WTC11 (cell line): Measurements from ENCODE around the gene NLRP7. TPM values are rescaled to one million over a fixed set of nuclear protein-coding genes. Genes with fewer than 3 reads are reported as not detected.
"Not testable (repeated sequence)": the region's sequence is repeated elsewhere in the genome, so short reads cannot be mapped to it uniquely, and the experiment has no call there.

Experiments used
- ATAC-seq: fragments of 200-7000 bp; cut with Tn5 transposase; 2 replicates; pipeline ENCODE4 v1.10.0; 2021; ENCODE audit warnings: mild to moderate bottlenecking, moderate library complexity
- CTCF ChIA-PET: fragments of 300-600 bp; sonication (Branson Sonifier 250); formaldehyde crosslinking; loops from one replicate; lab custom pipeline; 2021; ENCODE audit warnings: antibody characterized with exemption; lab: Charles Lee
- POLR2A ChIA-PET: fragments of 350-600 bp; sonication (Branson Sonifier 250); formaldehyde crosslinking; loops from one replicate; lab custom pipeline; 2021; ENCODE audit warnings: antibody characterized with exemption; lab: Charles Lee
- DNase-seq: peaks from one replicate; pipeline ENCODE4 v3.0.0; 2021; ENCODE audit warnings: low spot score
- H3K27ac Mint-ChIP-seq: 2 replicates; pipeline ENCODE4 v1.8.0; 2021; ENCODE audit warnings: mixed read lengths
- H3K27me3 Mint-ChIP-seq: 2 replicates; pipeline ENCODE4 v1.8.0; 2021; ENCODE audit warnings: low read depth, mild to moderate bottlenecking, moderate library complexity, mixed read lengths
- H3K36me3 Mint-ChIP-seq: 2 replicates; pipeline ENCODE4 v1.8.0; 2021; ENCODE audit warnings: mixed read lengths
- H3K4me1 Mint-ChIP-seq: 2 replicates; pipeline ENCODE4 v1.8.0; 2022; ENCODE audit warnings: mixed read lengths
- H3K4me3 Mint-ChIP-seq: 2 replicates; pipeline ENCODE4 v1.8.0; 2021; ENCODE audit warnings: mild to moderate bottlenecking, moderate library complexity, mixed read lengths
- H3K9me3 Mint-ChIP-seq: 2 replicates; pipeline ENCODE4 v1.8.0; 2021; ENCODE audit warnings: mixed read lengths
- ARID4B ChIP-seq: sonication (generic); formaldehyde crosslinking; IDR thresholded peaks from 2 replicates; pipeline ENCODE4 v1.8.0; 2023; ENCODE audit warnings: missing genetic modification reagents, mild to moderate bottlenecking, borderline replicate concordance
- ATF3 ChIP-seq: sonication (generic); formaldehyde crosslinking; conservative IDR thresholded peaks from 2 replicates; pipeline ENCODE4 v1.8.1; 2022; ENCODE audit warnings: mild to moderate bottlenecking, missing genetic modification reagents
- E2F5 ChIP-seq: sonication (generic); formaldehyde crosslinking; IDR thresholded peaks from 2 replicates; pipeline ENCODE4 v1.8.1; 2022; ENCODE audit warnings: mild to moderate bottlenecking, moderate library complexity, missing genetic modification reagents
- ETV6 ChIP-seq: sonication (generic); formaldehyde crosslinking; IDR thresholded peaks from 2 replicates; pipeline ENCODE4 v1.8.1; 2022; ENCODE audit warnings: mild to moderate bottlenecking, missing genetic modification reagents
- FOXK1 ChIP-seq: sonication (generic); formaldehyde crosslinking; IDR thresholded peaks from 2 replicates; pipeline ENCODE4 v1.8.0; 2022; ENCODE audit warnings: mild to moderate bottlenecking, moderate library complexity, missing genetic modification reagents
- FOXP1 ChIP-seq: sonication (generic); formaldehyde crosslinking; IDR thresholded peaks from 2 replicates; pipeline ENCODE4 v1.8.0; 2022; ENCODE audit warnings: missing genetic modification reagents, mild to moderate bottlenecking, moderate library complexity, borderline replicate concordance
- GABPB1 ChIP-seq: sonication (generic); formaldehyde crosslinking; IDR thresholded peaks from 2 replicates; pipeline ENCODE4 v1.8.1; 2023; ENCODE audit warnings: mild to moderate bottlenecking, missing genetic modification reagents
- GTF2I ChIP-seq: fragments of 250-450 bp; sonication (Bioruptor Pico); conservative IDR thresholded peaks from 2 replicates; pipeline ENCODE4 v1.4.0; 2021; ENCODE audit warnings: mild to moderate bottlenecking
- HMGA2 ChIP-seq: fragments of 250-450 bp; sonication (Bioruptor Pico); IDR thresholded peaks from 2 replicates; pipeline ENCODE4 v1.4.0; 2021; ENCODE audit warnings: mild to moderate bottlenecking, moderate library complexity
- IRF2 ChIP-seq: sonication (generic); formaldehyde crosslinking; IDR thresholded peaks from 2 replicates; pipeline ENCODE4 v1.8.0; 2022; ENCODE audit warnings: low read depth, missing genetic modification reagents, borderline replicate concordance
- MYBL2 ChIP-seq: sonication (generic); formaldehyde crosslinking; IDR thresholded peaks from 2 replicates; pipeline ENCODE4 v1.8.1; 2023; ENCODE audit warnings: mild to moderate bottlenecking, moderate library complexity, missing genetic modification reagents
- RELA ChIP-seq: sonication (generic); formaldehyde crosslinking; IDR thresholded peaks from 2 replicates; pipeline ENCODE4 v1.8.1; 2022; ENCODE audit warnings: missing genetic modification reagents, mild to moderate bottlenecking, borderline replicate concordance
- RORB ChIP-seq: fragments of 250-450 bp; sonication (Bioruptor Pico); IDR thresholded peaks from 2 replicates; pipeline ENCODE4 v1.9.0; 2021; ENCODE audit warnings: mild to moderate bottlenecking
- SMAD3 ChIP-seq: sonication (generic); formaldehyde crosslinking; IDR thresholded peaks from 2 replicates; pipeline ENCODE4 v1.8.0; 2022; ENCODE audit warnings: missing genetic modification reagents, mild to moderate bottlenecking, borderline replicate concordance
- TP53 ChIP-seq: sonication (generic); formaldehyde crosslinking; IDR thresholded peaks from 2 replicates; pipeline ENCODE4 v1.8.1; 2023; ENCODE audit warnings: mild to moderate bottlenecking, missing genetic modification reagents
- USF1 ChIP-seq: sonication (generic); formaldehyde crosslinking; IDR thresholded peaks from 2 replicates; pipeline ENCODE4 v1.8.0; 2022; ENCODE audit warnings: mild to moderate bottlenecking, missing genetic modification reagents
- ZMAT4 ChIP-seq: fragments of 250-450 bp; sonication (Bioruptor Pico); IDR thresholded peaks from 2 replicates; pipeline ENCODE4 v1.9.0; 2021; ENCODE audit warnings: mild to moderate bottlenecking
- ZNF121 ChIP-seq: sonication (generic); formaldehyde crosslinking; IDR thresholded peaks from 2 replicates; pipeline ENCODE4 v1.8.0; 2023; ENCODE audit warnings: missing genetic modification reagents
- ZNF317 ChIP-seq: sonication (generic); formaldehyde crosslinking; IDR thresholded peaks from 2 replicates; pipeline ENCODE4 v1.8.1; 2023; ENCODE audit warnings: low read depth, mild to moderate bottlenecking, moderate library complexity, missing genetic modification reagents, borderline replicate concordance
- ZNF425 ChIP-seq: fragments of 250-450 bp; sonication (Bioruptor Pico); conservative IDR thresholded peaks from 2 replicates; pipeline ENCODE4 v1.9.0; 2021; ENCODE audit warnings: mild to moderate bottlenecking
- ZSCAN18 ChIP-seq: fragments of 250-450 bp; sonication (Bioruptor Pico); IDR thresholded peaks from 2 replicates; pipeline ENCODE4 v2.1.2; 2022; ENCODE audit warnings: mild to moderate bottlenecking, moderate library complexity
- total RNA-seq: library from RNA; stranded (reverse); gene quantifications from 3 replicates; pipeline ENCODE4 v1.2.3, GENCODE V29; 2021

NLRP7 gene
- total RNA-seq, 1 experiment from 2014 or later, result 6.8 TPM

GRCh38 chr19:54905421-54905802 is 41.9 kb downstream of the NLRP7 start:
- no peaks in the 10 kb centered on the region; the same call in 1 of the 2 replicates for H3K9me3 Mint-ChIP-seq
- peaks cover 32% of the 10 kb centered on the region for H3K4me1 Mint-ChIP-seq
- H3K27ac Mint-ChIP-seq, result peak overlapping the region; percentile 87
- no peak for TF ChIP-seq ZSCAN18 (CRISPR knock-in tag)
- TF ChIP-seq HMGA2 (CRISPR knock-in tag), result no peak
- no peak for TF ChIP-seq USF1 (CRISPR knock-in tag)
- no peak for TF ChIP-seq E2F5 (CRISPR knock-in tag)
- no peak for TF ChIP-seq ZNF425 (CRISPR knock-in tag)
- TF ChIP-seq GTF2I (CRISPR knock-in tag), result no peak
- no peak for TF ChIP-seq IRF2 (CRISPR knock-in tag)
- TF ChIP-seq TP53, result no peak
- no peak for TF ChIP-seq ATF3
- no peak for TF ChIP-seq GABPB1 (CRISPR knock-in tag)
- no peak for TF ChIP-seq ZNF121 (CRISPR knock-in tag)
- no peak for TF ChIP-seq SMAD3
- TF ChIP-seq RELA (CRISPR knock-in tag), result no peak
- TF ChIP-seq RORB (CRISPR knock-in tag), result no peak
- TF ChIP-seq ZNF317 (CRISPR knock-in tag), result no peak
- TF ChIP-seq FOXK1 (CRISPR knock-in tag), result no peak
- TF ChIP-seq ETV6 (CRISPR knock-in tag), result no peak
- no peak for TF ChIP-seq FOXP1 (CRISPR knock-in tag)
- H3K36me3 Mint-ChIP-seq, result peaks cover 5% of the 10 kb centered on the region
- no peak for DNase-seq
- H3K27me3 Mint-ChIP-seq, result no peaks in the 10 kb centered on the region; the same call in 1 of the 2 replicates
- no peak for ATAC-seq
- CTCF ChIA-PET, result interaction anchor here (0.5 to 0.8 kb wide), 2 partner anchors 12 to 24 kb away, joined by 3 to 4 read pairs; no protein-coding TSS in a partner anchor
- no peak overlapping the region for H3K4me3 Mint-ChIP-seq
- POLR2A ChIA-PET, result no interaction called here

GRCh38 chr19:54904261-54904660 is 43.1 kb downstream of the NLRP7 start:
- H3K27ac Mint-ChIP-seq, H3K36me3 Mint-ChIP-seq, ATAC-seq, H3K4me3 Mint-ChIP-seq, DNase-seq, H3K9me3 Mint-ChIP-seq, H3K27me3 Mint-ChIP-seq: not testable (repeated sequence)
- POLR2A ChIA-PET, result interaction anchor here (0.7 kb wide), 1 partner anchor 111 kb away, joined by 5 read pairs; no protein-coding TSS in a partner anchor
- H3K4me1 Mint-ChIP-seq, result peaks cover 41% of the 10 kb centered on the region
- CTCF ChIA-PET, result interaction anchor here (3.0 kb wide), 1 partner anchor 23 kb away, joined by 16 read pairs; no protein-coding TSS in a partner anchor

- Mint-ChIP-seq H3K4me1 (peaks cover 50% of the 10 kb centered on the region), H3K36me3 (peaks cover 9% of the 10 kb centered on the region), H3K27ac (no peak overlapping the region), H3K27me3 (peaks cover 5% of the 10 kb centered on the region), H3K9me3 (peaks cover 9% of the 10 kb centered on the region), H3K4me3 (no peak overlapping the region)
- no peak for ATAC-seq
- DNase-seq, result no peak
- CTCF ChIA-PET, result interaction anchor here (1.7 to 3.0 kb wide), 2 partner anchors 10 to 22 kb away, joined by 7 to 16 read pairs; no protein-coding TSS in a partner anchor
- POLR2A ChIA-PET, result interaction anchor here (0.7 kb wide), 1 partner anchor 112 kb away, joined by 5 read pairs; no protein-coding TSS in a partner anchor
- TF ChIP-seq ARID4B (CRISPR knock-in tag), result no peak
- TF ChIP-seq MYBL2, result no peak
- no peak for TF ChIP-seq USF1 (CRISPR knock-in tag)
- TF ChIP-seq ZMAT4 (CRISPR knock-in tag), result no peak
Measured at GRCh38 chr19:54903303-54903702, 44.0 kb downstream of the NLRP7 start.
